Peyer's patch (tissue), 4 donors: ENCODE measurements around the gene HADH.

Source experiments
- CTCF ChIP-seq, 6 experiments: fragments of 450-650 bp in 4 of 6; fragments of 200-600 bp in 2 of 6; sonication (generic) in 1 of 6; IDR thresholded peaks; one replicate each; pipeline ENCODE4 v1.5.1; 2017 to 2019; ENCODE audit warnings: antibody characterized with exemption in 6 of 6, mild to moderate bottlenecking in 3 of 6, moderate library complexity in 1 of 6
- POLR2A ChIP-seq, 2 donors: fragments of 450-650 bp; IDR thresholded peaks; one replicate each; pipeline ENCODE4 v1.5.1; 2017; ENCODE audit warnings: antibody characterized with exemption in 2 of 2, mild to moderate bottlenecking in 2 of 2, moderate library complexity in 2 of 2

- TF ChIP-seq CTCF (IDR thresholded peaks at IDR 0.05), result no peak
- no peak for TF ChIP-seq POLR2A (IDR thresholded peaks at IDR 0.05)
Observed at GRCh38 chr4:108018884-108019187, 29.1 kb downstream of the HADH start.
